GM19239 (cell line): ENCODE results near the gene UBA3.

Experiments used
- DNase-seq: peaks from one replicate; pipeline ENCODE4 v3.0.0; 2011; ENCODE audit warnings: low spot score; ENCODE audit not compliant: insufficient read length
- FAIRE-seq: peaks from 2 replicates; lab custom pipeline; 2011; peaks lifted over from hg19 to GRCh38; lab: Jason Lieb, UNC

The UBA3 gene

DNA sequence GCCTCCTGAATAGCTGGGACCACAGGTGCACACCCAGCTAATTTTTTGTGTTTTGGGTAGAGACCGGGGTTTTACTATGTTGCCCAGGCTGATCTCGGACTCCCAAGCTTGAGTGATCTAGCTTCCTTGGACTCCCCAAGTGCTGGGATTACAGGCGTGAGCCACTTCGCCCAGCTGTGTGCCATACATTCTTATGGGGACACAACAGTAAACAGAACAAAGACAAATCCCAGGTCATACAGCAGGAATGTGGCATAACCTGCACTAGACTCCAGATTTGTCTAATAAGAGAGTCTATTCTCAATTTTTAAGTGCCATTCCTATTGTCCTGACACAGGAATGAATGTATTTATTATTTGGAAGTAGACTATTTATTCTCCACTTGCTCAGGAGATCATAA, 22.2 kb upstream of the UBA3 start:
- no peak for DNase-seq
- FAIRE-seq, result no peak

DNA sequence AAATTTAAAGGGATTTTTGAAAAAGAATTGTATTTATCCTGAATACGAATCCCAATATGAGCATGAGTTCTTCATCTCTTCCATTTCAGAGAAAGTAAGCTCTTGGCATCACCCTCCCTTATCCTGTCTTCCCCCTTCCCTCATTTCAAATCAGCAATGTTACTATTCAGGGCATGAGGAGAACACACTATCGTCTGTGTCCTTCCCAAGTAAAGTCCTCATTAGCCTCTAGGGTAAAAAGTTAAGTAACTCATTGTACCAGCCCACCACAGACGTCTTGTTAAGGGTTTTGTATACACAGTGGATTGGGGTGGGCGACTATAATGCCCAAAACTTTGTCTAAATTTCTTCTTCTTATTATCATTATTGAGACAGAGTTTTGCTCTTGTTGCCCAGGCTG, 19.4 kb upstream of the UBA3 start:
- FAIRE-seq, result no peak
- no peak for DNase-seq

DNA sequence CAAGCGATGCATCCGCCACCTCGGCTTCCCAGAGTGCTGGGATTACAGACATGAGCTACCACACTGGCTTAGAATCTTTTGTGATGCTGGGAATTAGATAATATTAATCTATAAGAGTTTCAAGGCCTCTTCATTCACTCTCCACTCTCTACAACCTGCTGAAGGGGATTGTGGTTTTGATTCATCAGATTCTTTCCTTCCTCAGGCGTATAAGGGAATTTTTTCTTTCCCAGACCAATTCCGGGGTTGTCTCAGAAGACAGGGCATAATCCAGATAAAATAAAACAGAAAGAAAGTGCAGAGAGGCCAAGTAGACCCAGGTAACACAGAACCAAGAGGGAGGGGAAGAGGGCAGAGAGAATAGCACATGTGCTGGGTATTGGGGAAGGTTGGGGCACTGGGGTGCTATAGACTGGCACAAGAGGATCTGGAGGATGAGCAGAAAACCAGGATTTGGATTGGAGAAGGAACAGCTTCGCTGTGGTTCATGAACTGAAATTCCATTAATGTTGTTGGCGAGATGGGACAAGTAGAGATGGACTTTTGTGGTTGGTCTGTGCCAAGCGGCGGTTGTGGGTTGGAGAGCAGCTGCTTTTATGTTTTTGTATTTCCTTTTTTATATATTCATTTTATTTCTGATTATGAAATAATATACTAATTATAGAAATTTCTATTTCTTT, 17.4 kb upstream of the UBA3 start:
- FAIRE-seq (no peak), DNase-seq (no peak)

- no peak for FAIRE-seq
- DNase-seq, result no peak
Observed at GRCh38 chr3:69096299-69096698, 16.1 kb upstream of the UBA3 start.

DNA sequence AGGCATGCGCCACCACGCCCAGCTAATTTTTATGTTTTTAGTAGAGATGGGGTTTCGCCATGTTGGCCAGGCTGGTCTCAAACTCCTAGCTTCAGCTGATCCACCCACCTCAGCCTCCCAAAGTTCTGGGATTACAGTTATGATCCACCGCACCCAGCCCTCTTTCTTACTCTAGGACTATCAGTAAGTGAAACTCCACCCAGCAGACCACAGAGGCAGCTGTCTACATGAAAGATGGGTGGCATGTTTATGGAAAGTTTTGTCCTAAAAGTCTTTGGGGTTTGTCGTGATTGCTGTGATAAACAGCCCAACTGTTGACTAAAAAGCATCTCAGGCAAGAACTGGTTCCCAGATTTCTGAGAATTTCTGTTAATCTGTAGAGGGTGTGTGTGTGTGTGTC, 15.5 kb upstream of the UBA3 start:
- peak; percentile 72 for FAIRE-seq
- no peak for DNase-seq

GRCh38 chr3:69094467-69095205, 14.5 kb upstream of the UBA3 start:
- DNase-seq (no peak), FAIRE-seq (peak; percentile 59)

DNA sequence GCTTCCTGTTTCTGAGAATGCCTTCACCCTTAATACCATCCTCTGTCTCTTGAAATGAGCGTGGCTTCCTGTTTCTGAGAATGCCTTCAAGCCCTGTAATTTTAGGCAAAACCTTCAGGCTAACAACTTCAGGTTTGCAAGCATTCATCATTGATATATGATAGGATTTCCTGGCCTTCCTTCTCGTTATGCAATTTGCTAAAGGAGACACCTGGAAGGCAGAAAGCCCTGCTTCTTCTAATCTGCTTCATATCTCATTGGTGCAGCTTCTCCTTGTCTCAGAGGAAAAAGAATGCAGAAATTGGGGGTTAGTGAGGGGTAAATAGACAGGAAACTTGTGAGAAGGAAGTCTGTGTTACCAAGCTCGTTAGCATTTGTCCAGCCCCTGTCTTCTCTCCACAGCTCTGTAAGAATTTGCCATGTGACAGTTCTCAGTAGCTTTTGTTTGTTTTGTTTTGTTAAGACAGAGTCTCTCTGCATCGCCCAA, 11.9 kb upstream of the UBA3 start:
- no peak for DNase-seq
- FAIRE-seq, result peak; percentile 96

DNA sequence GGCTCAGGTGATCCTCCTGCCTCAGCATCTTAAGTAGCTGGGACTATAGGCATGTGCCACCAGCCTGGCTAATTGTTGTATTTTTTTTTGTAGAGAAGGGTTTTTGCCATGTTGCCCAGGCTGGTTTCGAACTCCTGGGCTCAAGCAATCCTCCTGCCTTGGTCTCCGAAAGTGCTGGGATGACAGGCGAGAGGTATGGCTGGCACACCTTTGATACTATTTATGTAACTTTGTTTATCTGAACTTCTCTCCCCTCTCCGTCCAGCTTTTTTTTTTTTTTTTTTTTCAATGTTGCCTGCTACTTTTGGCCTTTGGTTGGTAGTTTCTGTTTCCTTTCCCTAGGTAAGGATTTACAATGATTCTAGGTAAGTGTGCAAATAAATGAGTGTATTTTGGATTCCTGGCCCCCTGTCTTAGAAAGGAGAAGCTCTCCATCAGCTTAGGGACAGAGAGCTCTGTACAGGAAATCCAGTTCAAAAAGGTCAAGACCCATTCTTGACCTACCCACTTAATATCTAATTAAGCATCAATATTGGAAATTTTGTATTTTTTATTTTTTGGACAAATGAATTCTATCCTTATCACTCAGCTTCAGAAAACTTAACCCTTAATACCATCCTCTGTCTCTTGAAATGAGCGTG, 11.3 kb upstream of the UBA3 start:
- DNase-seq, result no peak
- peak; percentile 55 for FAIRE-seq

DNA sequence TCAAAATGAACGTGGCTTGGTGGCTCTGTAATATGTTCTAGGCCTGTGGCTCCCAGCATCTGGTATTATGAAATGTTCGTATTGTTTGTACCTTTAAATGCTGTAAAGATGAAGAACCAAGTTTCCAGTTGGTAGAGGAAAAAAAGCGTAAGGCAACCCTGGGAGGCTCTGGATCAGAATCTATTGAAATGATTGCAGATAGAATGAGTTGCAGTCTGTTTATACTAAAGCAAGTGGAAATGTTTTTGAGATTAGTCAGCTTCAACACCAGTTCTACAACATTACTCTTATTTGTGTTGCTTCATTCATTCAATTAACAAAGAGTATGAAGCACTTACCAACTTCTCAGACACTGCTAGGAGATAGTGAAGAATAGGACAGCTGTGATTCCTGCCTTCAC, 9.9 kb upstream of the UBA3 start:
- no peak for FAIRE-seq
- DNase-seq, result no peak

DNA sequence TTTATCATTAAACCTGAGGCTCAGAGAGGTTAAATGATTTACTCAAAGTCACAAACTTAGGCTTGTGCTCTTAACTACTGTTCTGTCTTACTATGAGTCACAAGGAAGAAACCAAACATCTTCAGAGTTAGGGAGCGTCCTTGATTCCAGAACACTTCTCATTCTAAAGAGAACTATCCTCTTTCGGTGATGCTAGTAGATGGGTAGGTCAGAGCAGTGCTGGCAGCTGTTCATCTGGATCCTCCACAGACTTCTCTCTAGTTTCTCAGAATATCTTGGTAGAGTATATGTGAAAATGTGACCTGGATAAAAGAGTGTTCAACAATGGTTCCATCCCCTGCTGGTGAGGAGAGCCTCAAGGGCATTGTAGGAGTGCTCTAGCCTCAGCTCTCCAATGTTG, 7.9 kb upstream of the UBA3 start:
- FAIRE-seq, result peak; percentile 93
- DNase-seq, result no peak

- DNase-seq (no peak), FAIRE-seq (peak; percentile 45)
Observed at GRCh38 chr3:69087030-69087791, 7.0 kb upstream of the UBA3 start.

DNA sequence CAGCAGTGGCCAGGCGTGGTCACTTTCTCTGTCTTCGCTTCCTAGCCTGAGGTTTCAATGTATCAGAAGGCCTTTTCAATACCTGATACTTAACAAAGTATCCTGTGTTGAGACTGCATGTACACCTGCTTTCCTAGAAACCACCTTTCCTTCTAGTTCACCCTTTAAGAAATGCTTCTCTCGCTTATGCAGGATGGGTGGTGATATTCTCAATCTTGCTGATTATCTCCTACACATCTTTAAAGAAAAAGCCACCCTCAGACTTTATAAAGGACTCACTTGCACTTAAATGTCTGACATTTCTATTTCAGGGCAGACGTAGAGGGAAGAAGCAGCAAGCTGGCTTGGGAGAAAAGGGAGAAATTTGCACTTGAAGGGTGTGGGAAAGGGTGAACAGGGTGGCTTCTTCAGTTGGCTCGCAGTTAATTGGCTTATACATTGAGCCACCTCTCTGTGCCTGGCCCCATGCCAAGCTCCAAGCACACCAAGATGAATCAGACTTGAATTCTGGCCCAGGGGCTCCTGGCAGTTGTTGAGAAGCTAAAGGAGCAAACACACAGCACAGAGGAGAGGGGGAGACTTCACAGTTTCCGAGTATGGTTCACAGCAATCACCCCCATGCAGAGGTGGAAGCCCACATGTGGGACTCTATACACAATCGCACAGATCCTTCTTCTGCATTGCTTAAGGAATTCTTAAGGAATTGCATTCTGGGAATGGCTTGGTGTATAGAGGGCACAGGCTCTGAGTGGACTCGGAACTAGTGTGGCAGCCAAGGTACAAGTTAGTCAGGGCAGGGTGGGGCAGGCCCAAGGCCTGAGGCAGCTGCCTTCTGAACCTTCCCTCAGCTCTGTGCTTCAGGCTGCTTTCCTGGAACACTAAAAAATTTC, 5.9 kb upstream of the UBA3 start:
- no peak for DNase-seq

GRCh38 chr3:69085168-69085832, 5.1 kb upstream of the UBA3 start:
- FAIRE-seq, result no peak
- DNase-seq, result no peak

More for the DNA sequence above, 5.9 kb upstream of the UBA3 start:
- peak; percentile 85 for FAIRE-seq

DNA sequence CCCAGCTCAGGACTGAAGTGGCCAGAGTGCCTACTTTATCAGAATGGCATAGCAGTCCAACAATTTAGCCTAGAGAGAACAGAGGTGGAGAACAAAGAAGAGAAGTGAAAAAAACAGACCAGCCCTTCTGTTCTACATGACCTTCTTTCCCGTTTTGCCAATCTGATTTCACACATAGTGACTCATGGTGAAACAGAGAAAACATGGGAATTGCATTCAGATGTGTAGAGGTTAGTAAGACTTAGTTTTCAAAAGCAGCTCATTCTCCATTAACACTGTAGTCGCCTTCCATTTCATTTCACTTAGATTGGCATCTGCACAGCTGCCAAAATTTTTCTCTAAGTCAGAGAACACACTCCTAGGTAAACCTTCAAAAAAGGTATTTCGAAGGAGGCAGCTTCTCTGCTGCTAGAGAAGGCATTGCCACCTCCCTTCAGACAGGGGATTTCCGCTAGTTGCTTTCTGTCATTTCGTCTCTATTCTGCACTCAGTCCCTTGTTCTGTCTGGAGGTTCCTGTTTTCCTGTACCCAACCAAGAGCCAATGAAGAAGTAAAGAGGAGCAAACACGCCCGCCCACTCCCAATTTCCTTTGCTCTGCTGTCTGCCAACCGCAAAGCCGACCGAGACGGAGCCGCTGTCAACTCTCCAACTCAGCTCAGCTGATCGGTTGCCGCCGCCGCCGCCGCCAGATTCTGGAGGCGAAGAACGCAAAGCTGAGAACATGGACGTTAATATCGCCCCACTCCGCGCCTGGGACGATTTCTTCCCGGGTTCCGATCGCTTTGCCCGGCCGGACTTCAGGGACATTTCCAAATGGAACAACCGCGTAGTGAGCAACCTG, 4.4 kb upstream of the UBA3 start, which contains the start of gene ARL6IP5:
Gene ARL6IP5 (plus strand): TSS at position 612 of the 842 bp plus-strand sequence. CDS start 111 bp downstream, at position 723.
- DNase-seq, result peak; percentile 21
- FAIRE-seq, result peak; percentile 93

DNA sequence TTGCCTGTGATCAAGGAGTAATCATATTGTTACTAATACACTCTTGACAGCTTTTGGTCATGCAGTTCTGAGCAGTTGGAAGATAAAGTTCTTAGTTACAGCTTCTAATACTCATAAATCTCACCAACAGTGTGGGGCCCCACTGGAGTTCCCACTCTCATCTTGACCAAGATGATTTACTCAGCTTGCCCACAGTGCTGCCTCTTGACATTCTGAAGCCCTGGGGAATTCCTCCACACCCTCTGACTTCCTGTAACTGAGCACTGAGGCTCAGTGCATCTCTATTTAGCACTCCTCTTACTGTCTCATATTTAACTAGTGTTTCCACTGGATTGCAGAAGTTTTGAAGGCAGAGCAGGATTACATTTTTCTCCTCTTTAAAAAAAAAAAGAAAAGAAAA, 2.6 kb upstream of the UBA3 start:
- DNase-seq (no peak), FAIRE-seq (peak; percentile 93)

- FAIRE-seq (no peak), DNase-seq (no peak)
Observed at GRCh38 chr3:69082361-69082760, 2.2 kb upstream of the UBA3 start.

GRCh38 chr3:69081583-69082262, 1.6 kb upstream of the UBA3 start:
- DNase-seq (no peak), FAIRE-seq (peak; percentile 70)
